Activated B cell treated with CpG ODN at 0.5 μM for 24 hours (primary cell): ENCODE measurements around the gene INTS2. TPM values are rescaled to one million over a fixed set of nuclear protein-coding genes. Genes with fewer than 3 reads are reported as not detected.
"Not testable (repeated sequence)": the region's sequence is repeated elsewhere in the genome, so short reads cannot be mapped to it uniquely, and the experiment has no call there.

ENCODE experiments used
- ATAC-seq: fragments of 200-7000 bp; cut with Tn5 transposase; one replicate; pipeline ENCODE4 v1.10.0; 2021; ENCODE audit warnings: low read depth, mild to moderate bottlenecking, moderate library complexity
- CTCF ChIA-PET: fragments of 350-600 bp; sonication (Branson Sonifier 250); formaldehyde crosslinking; loops from one replicate; lab custom pipeline; 2021; ENCODE audit warnings: antibody characterized with exemption; lab: Charles Lee
- POLR2A ChIA-PET: fragments of 350-600 bp; sonication (Branson Sonifier 250); formaldehyde crosslinking; loops from one replicate; lab custom pipeline; 2021; ENCODE audit warnings: antibody characterized with exemption; lab: Charles Lee
- DNase-seq: peaks from one replicate; pipeline ENCODE4 v3.0.0; 2022
- H3K27ac Mint-ChIP-seq: one replicate; pipeline ENCODE4 v1.8.0; 2020; ENCODE audit warnings: mixed read lengths
- H3K27me3 Mint-ChIP-seq: one replicate; pipeline ENCODE4 v1.8.0; 2021; ENCODE audit warnings: mixed read lengths
- H3K36me3 Mint-ChIP-seq: one replicate; pipeline ENCODE4 v1.8.0; 2021; ENCODE audit warnings: low read depth, mixed read lengths
- H3K4me1 Mint-ChIP-seq: one replicate; pipeline ENCODE4 v1.8.0; 2021; ENCODE audit warnings: mixed read lengths
- H3K4me3 Mint-ChIP-seq: one replicate; pipeline ENCODE4 v1.8.0; 2020; ENCODE audit warnings: mild to moderate bottlenecking, mixed read lengths
- H3K9me3 Mint-ChIP-seq: one replicate; pipeline ENCODE4 v1.8.0; 2020; ENCODE audit warnings: mixed read lengths
- intact Hi-C: fragments of 100-400 bp; cut with micrococcal nuclease; formaldehyde crosslinking; loops from one replicate; pipeline ENCODE4 v1.15.1; 2024
- total RNA-seq: library from RNA; stranded (reverse); gene quantifications from 2 replicates; pipeline ENCODE4 v1.2.3, GENCODE V29; 2022
- TF ChIP-seq, protein P1 (sequence below): fragments of 200-600 bp; IDR thresholded peaks from one replicate; pipeline ENCODE4 v1.8.0; 2022; ENCODE audit warnings: antibody characterized with exemption, mild to moderate bottlenecking

Gene INTS2
- total RNA-seq, 1 donor from 2014 or later: 21.4 TPM

DNA sequence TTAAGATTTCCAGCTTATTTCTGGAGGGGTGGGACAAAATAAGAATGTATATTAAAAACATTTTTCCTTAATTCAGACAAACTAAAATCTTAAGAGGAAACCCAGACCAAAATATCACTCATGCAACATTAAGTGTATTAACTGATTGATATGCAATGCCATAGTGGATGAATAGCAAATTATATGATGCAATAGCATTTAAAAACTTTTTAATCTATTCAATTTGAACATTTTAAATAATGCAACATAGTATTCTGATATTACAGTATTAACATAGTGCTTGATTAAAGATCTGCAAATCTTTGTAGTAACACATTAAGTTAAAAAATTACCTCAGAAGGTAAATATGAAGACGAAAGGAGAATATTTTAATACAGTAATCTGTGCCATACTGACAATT lies 15.3 kb upstream of the INTS2 start:
- H3K36me3 Mint-ChIP-seq: peaks cover 43% of the 10 kb centered on the region
- H3K4me1 Mint-ChIP-seq: no peaks in the 10 kb centered on the region
- H3K27ac Mint-ChIP-seq: no peak overlapping the region
- no peak for DNase-seq
- H3K4me3 Mint-ChIP-seq: no peak overlapping the region
- intact Hi-C loops: no loop called here
- CTCF ChIA-PET: interaction anchor here (1.1 kb wide), 1 partner anchor 167 kb away, joined by 5 read pairs; no protein-coding TSS in a partner anchor
- POLR2A ChIA-PET: no interaction called here
- no peak for ATAC-seq
- no peaks in the 10 kb centered on the region for H3K27me3 Mint-ChIP-seq
- TF ChIP-seq, protein P1, sequence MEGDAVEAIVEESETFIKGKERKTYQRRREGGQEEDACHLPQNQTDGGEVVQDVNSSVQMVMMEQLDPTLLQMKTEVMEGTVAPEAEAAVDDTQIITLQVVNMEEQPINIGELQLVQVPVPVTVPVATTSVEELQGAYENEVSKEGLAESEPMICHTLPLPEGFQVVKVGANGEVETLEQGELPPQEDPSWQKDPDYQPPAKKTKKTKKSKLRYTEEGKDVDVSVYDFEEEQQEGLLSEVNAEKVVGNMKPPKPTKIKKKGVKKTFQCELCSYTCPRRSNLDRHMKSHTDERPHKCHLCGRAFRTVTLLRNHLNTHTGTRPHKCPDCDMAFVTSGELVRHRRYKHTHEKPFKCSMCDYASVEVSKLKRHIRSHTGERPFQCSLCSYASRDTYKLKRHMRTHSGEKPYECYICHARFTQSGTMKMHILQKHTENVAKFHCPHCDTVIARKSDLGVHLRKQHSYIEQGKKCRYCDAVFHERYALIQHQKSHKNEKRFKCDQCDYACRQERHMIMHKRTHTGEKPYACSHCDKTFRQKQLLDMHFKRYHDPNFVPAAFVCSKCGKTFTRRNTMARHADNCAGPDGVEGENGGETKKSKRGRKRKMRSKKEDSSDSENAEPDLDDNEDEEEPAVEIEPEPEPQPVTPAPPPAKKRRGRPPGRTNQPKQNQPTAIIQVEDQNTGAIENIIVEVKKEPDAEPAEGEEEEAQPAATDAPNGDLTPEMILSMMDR: no peak
- no peaks in the 10 kb centered on the region for H3K9me3 Mint-ChIP-seq

DNA sequence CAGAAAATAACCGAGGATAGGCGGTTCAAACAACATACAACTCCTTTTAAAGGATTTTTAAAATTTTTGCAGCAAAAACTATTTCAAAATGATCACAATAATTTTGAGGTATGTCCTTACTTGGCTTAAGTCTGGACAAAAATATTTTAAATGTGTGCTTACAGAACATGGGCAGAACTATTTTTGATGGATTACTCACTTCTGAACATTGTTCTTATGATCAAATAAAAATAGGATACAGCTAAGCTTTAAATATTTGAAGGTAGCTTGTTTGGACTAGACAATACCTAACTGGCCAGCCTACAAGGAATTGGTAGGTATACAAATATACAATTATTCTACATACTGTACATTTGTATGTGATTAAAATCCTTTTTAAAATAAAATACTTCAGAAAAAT lies 14.3 kb upstream of the INTS2 start:
- Mint-ChIP-seq H3K4me1 (no peaks in the 10 kb centered on the region), H3K9me3 (no peaks in the 10 kb centered on the region), H3K27me3 (no peaks in the 10 kb centered on the region), H3K36me3 (peaks cover 35% of the 10 kb centered on the region), H3K27ac (no peak overlapping the region), H3K4me3 (no peak overlapping the region)
- ATAC-seq (no peak), DNase-seq (no peak)
- TF ChIP-seq, protein P1: no peak
- POLR2A ChIA-PET: interaction anchor here (0.5 kb wide), 1 partner anchor 17 kb away, joined by 3 read pairs; no protein-coding TSS in a partner anchor
- CTCF ChIA-PET: interaction anchor here (1.1 to 1.3 kb wide), 2 partner anchors 167 to 168 kb away, joined by 4 to 5 read pairs; no protein-coding TSS in a partner anchor
- intact Hi-C loops: no loop called here

DNA sequence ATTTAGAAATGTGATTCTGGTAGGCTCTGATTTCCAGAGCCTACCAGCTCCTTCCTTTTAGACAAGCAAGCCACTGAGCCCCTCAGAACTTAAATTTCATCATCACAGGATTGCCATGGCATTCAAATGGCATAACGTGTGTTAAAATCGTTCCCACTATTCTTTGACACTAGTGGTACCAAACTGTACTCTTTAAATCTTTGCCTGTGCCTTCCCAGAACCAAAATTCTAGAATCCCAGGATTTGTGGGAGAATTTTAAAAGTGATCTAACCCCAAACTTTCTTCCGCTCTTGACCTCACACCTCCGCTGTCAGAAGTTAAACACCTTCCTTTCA lies 287 bp upstream of the INTS2 start:
- no peak for DNase-seq
- H3K9me3 Mint-ChIP-seq: no peaks in the 10 kb centered on the region
- intact Hi-C loops: loop anchor here (1.0 kb wide), 2 partner anchors 65 to 1251 kb away; partner anchors contain the start of genes BCAS3 and BRIP1
- ChIA-PET POLR2A (interaction anchor here (1.2 kb wide), 1 partner anchor 137 kb away, joined by 3 read pairs; the partner anchor contains the start of gene MED13), CTCF (no interaction called here)
- peak overlapping the region; percentile 90 for H3K4me3 Mint-ChIP-seq
- TF ChIP-seq, protein P1: no peak
- peak; percentile 1 for ATAC-seq
- H3K27me3 Mint-ChIP-seq: no peaks in the 10 kb centered on the region
- peaks cover 17% of the 10 kb centered on the region for H3K4me1 Mint-ChIP-seq
- peak overlapping the region; percentile 93 for H3K27ac Mint-ChIP-seq
- H3K36me3 Mint-ChIP-seq: peaks cover 29% of the 10 kb centered on the region

DNA sequence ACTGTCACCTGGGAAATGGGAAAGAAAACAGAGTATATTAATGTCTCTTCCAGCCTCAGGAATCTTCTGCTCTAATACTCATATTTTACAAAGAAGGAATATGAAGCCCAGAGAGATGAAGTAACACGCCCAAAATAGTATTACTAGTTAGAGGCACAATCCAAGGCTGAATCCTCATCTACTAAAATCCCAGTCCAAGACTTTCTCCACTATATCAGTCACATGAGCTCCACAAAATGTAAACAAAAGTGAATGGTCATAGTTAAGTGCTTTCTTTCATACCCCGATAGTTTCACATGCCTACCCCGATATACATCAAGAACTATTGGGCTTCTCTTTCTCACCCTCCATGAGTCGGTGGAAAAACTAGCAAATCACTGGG lies 965 bp downstream of the INTS2 start:
- Mint-ChIP-seq H3K36me3 (peaks cover 35% of the 10 kb centered on the region), H3K4me1 (peaks cover 17% of the 10 kb centered on the region), H3K27ac (peak overlapping the region; percentile 93), H3K9me3 (no peaks in the 10 kb centered on the region), H3K27me3 (no peaks in the 10 kb centered on the region), H3K4me3 (peak overlapping the region; percentile 90)
- TF ChIP-seq, protein P1: no peak
- ChIA-PET CTCF (no interaction called here), POLR2A (interaction anchor here (0.8 kb wide), 1 partner anchor 64 kb away, joined by 3 read pairs; no protein-coding TSS in a partner anchor)
- ATAC-seq (no peak), DNase-seq (no peak)
- intact Hi-C loops: loop anchor here (1.0 kb wide), 1 partner anchor 138 kb away; the partner anchor contains the start of gene MED13

DNA sequence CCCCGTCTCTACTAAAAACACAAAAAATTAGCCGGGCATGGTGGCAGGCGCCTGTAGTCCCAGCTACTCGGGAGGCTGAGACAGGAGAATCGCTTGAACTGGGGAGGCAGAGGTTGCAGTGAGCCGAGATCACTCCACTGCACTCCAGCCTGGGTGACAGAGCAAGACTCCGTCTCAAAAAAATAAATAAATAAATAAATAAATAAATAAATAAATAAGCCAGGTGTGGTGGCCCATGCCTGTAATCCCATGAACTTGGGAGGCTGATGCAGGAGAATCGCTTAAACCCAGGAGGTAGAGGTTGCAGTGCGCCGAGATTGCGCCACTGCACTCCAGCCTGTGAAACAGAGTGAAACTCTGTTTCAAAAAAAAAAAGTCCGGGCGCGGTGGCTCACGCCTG lies 12.6 kb downstream of the INTS2 start:
- H3K9me3 Mint-ChIP-seq, DNase-seq, H3K27ac Mint-ChIP-seq, H3K4me3 Mint-ChIP-seq, H3K4me1 Mint-ChIP-seq, CTCF ChIA-PET, H3K27me3 Mint-ChIP-seq, intact Hi-C loops, ATAC-seq, POLR2A ChIA-PET: not testable (repeated sequence)
- H3K36me3 Mint-ChIP-seq: peaks cover 65% of the 10 kb centered on the region
